Fibroblast of villous mesenchyme (primary cell): ENCODE measurements around the gene IDS. TPM values are rescaled to one million over a fixed set of nuclear protein-coding genes. Genes with fewer than 3 reads are reported as not detected.

ENCODE experiments used
- DNase-seq: peaks from one replicate; pipeline ENCODE4 v3.0.0-alpha.2; 2010; ENCODE audit warnings: low read depth
- H3K4me3 ChIP-seq: 2 replicates; pipeline ENCODE4 v1.5.1; 2011; ENCODE audit warnings: low read depth, mild to moderate bottlenecking, low read length
- total RNA-seq: library from RNA; depleted of rRNA; stranded (reverse); fragments of >200 nt; gene quantifications from 2 replicates; pipeline ENCODE4 v1.2.3, GENCODE V29; 2012
- TF ChIP-seq, protein P1 (sequence below): IDR thresholded peaks from 2 replicates; pipeline ENCODE4 v1.5.1; 2012; ENCODE audit warnings: low read depth, mild to moderate bottlenecking, low read length; ENCODE audit not compliant: insufficient read depth

Gene IDS
- total RNA-seq, 1 donor = 50.1 TPM

DNA sequence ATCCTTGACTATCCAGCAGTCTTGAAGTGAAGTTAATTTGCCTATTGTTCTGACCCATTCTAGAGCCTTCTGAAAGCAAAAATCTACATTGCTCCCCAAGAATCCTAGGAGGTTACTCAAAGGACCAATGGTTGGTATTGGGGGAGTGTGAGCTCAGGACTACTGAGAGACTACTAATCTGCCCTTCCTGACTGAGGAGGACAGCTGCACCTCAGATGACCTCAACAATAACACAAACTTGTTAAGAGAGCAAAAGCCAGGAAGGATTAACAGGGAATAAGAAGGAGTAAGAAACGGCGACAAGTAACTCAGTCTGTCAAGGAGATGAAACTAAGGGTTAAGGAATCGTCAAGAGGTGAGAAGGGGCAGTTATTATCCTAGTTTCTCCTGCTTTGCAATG is 43.4 kb downstream of the IDS start:
- no peak for DNase-seq
- TF ChIP-seq, protein P1, sequence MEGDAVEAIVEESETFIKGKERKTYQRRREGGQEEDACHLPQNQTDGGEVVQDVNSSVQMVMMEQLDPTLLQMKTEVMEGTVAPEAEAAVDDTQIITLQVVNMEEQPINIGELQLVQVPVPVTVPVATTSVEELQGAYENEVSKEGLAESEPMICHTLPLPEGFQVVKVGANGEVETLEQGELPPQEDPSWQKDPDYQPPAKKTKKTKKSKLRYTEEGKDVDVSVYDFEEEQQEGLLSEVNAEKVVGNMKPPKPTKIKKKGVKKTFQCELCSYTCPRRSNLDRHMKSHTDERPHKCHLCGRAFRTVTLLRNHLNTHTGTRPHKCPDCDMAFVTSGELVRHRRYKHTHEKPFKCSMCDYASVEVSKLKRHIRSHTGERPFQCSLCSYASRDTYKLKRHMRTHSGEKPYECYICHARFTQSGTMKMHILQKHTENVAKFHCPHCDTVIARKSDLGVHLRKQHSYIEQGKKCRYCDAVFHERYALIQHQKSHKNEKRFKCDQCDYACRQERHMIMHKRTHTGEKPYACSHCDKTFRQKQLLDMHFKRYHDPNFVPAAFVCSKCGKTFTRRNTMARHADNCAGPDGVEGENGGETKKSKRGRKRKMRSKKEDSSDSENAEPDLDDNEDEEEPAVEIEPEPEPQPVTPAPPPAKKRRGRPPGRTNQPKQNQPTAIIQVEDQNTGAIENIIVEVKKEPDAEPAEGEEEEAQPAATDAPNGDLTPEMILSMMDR = no peak
- no peak overlapping the region for H3K4me3 ChIP-seq

DNA sequence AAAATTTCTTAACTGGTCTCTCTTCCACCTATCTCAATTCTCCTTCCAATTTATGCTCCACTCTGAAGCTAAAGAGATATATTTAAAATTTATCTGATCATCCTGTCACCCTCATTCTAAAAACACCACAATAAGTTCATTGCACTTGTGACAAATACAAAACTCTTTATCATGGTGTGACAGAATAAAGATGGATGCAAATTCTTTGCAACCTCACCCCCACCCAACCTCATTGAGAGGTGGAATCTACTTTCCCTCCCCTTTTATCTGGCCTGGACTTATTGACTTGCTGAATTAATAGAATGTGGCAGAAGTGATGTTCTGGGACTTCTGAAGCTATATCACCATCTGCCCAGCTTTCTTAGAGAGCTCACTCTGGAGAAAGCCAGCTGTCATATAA is 46.5 kb downstream of the IDS start:
- no peak for DNase-seq
- TF ChIP-seq, protein P1 = no peak

DNA sequence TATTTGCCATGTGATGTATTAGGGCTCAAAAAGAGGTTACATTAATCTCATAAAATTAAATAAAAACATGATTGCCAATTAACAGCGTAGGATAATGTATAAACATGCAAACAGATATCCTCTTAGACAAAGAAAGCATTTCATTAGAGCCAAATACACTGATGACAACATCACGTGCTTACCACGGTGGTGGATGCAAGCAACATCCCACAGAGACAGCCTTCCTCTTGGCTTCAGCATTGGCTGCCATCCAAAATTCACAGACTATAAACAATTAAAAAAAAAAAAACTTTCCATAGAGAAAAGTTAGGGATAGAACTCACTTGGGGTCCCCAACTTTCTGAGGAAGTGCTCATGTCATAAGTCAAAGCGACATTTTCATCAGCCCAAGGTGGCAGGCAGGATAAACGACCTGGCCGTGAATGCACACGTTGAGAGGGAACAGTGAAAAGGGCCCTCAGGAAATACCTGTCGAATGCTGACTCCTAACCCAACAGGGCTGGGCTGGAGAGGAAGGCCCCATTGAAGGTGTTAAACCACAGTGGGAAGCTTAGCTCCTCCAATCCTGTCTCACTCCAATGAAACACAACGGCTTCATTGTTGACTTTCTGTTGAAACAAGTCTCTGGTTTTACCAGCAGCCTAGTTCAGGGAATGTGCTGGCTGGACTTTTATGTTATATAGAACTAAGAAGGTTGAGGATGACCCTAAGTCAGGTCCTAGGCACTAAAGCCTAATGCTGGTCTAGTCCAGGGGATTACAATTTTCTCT is 48.4 kb downstream of the IDS start:
- no peak overlapping the region for H3K4me3 ChIP-seq
- TF ChIP-seq, protein P1 = no peak
- no peak for DNase-seq

More for the DNA sequence above, 46.5 kb downstream of the IDS start:
- H3K4me3 ChIP-seq = no peak overlapping the region

DNA sequence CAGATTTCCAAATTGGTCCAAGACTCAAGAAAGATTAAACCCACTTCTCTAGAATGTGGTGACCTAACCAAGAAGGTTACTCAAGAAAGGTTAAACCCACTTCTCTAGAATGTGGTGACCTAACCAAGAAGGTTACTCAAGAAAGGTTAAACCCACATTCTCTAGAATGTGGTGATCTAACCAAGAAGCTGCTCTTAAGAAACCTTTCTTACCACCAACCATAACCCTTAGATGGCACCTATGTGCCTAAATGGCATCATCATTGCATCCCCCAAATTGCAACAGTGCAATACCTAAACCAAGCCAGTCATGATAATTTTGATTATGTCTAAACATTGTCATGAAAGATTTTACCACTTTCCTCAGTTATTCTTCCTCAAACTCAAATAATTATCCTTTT is 49.2 kb downstream of the IDS start:
- TF ChIP-seq, protein P1 = no peak

DNA sequence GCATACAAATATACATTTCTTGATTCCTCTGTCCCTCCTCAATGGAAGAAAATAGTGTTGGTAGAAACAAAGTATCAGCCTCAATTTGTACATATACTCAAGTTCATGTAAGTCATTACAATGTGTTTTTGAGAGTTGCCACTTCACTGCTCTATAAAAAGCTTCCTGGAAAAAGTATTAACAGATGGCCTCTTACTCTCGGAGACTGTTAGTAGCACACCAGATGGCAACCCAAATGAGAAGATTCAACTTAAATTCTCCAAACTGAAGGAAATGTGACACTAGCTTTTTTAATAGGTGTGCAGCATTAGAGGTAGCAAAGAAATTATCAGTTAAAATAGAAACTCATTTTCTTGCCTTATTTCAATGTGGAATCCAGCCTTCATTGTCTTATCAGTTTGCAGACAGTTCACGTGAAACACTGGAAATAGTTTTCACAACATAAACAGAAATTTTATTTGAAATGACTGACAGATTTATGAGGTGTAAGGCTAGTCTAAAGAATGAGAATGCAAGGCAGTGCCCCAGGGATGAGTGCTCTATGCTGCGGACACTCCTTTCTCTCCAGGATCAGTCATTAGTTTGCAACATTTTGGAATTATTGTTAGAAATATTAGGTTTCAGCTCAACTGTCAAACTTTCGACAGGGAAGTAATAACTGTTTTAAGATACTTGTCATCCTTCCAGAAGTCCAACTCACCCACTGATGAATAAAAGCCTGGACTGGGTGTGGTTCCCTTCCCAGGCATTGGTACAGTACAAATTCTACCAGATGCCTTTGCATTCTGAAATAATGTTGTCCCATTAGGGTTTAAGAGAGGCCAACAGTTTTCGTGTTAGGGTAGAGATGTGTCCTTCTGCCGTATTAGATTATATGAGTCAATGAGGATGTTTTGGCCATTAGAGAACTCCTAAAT is 50.9 kb downstream of the IDS start:
- TF ChIP-seq, protein P1 = no peak
- no peak for DNase-seq
- no peak overlapping the region for H3K4me3 ChIP-seq

More for the DNA sequence above, 49.2 kb downstream of the IDS start:
- H3K4me3 ChIP-seq = no peak overlapping the region
- no peak for DNase-seq

DNA sequence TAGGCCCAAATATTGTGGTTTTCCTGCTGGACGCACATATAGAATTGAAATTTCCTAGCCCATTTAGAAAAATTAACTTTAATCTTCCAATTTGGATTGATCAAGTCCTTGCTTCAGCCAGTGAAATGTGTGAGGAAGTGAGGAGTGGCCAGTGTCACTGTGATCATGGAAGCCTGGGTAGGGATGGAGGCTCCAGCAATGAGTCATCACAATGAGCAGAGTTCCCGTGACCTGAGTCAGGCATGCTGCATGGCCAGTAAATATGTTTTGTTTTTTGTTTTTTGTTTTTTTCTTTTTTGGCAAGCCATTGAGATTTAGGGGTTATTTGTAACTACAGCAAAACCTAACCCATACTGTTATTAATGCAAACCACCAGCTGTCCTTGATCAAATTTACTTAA is 52.1 kb downstream of the IDS start:
- TF ChIP-seq, protein P1 = no peak
- H3K4me3 ChIP-seq = no peak overlapping the region
- DNase-seq = peak; percentile 44
